Heart right ventricle (tissue), 16 donors: ENCODE data around the gene RNASET2. TPM values are rescaled to one million over a fixed set of nuclear protein-coding genes. Genes with fewer than 3 reads are reported as not detected.

Source experiments
- ATAC-seq, 8 donors: fragments of 200-7000 bp; cut with Tn5 transposase; one replicate each; pipeline ENCODE4 v1.9.1; 2020; ENCODE audit warnings: mild to moderate bottlenecking in 8 of 8, moderate library complexity in 8 of 8, moderate number of reproducible peaks in 1 of 8
- DNase-seq, 2 donors: peaks; one replicate each; pipeline ENCODE4 v3.0.0-alpha.2; 2020
- H3K27ac ChIP-seq, 10 donors: fragments of 200-600 bp; sonication (generic) in 2 of 10; one replicate each; pipeline versions ENCODE4 v1.5.0 to v1.8.0; 2020 to 2022; ENCODE audit warnings: mild to moderate bottlenecking in 3 of 10
- H3K27me3 ChIP-seq, 7 donors: fragments of 200-600 bp; one replicate each; pipeline ENCODE4 v1.8.0; 2021 to 2022; ENCODE audit warnings: mild to moderate bottlenecking in 2 of 7
- H3K36me3 ChIP-seq, 9 donors: fragments of 200-600 bp; sonication (generic) in 1 of 9; one replicate each; pipeline versions ENCODE4 v1.5.0 to v1.8.0; 2020 to 2022; ENCODE audit warnings: mild to moderate bottlenecking in 2 of 9
- H3K4me1 ChIP-seq, 9 donors: fragments of 200-600 bp; sonication (generic) in 1 of 9; one replicate each; pipeline versions ENCODE4 v1.5.0 to v1.8.0; 2020 to 2022; ENCODE audit warnings: mild to moderate bottlenecking in 4 of 9
- H3K4me3 ChIP-seq, 10 donors: fragments of 200-600 bp; sonication (generic) in 2 of 10; one replicate each; pipeline versions ENCODE4 v1.5.0 to v1.8.0; 2020 to 2022; ENCODE audit warnings: mild to moderate bottlenecking in 7 of 10, moderate library complexity in 2 of 10
- H3K9me3 ChIP-seq, 11 donors: fragments of 200-600 bp in 10 of 11; sonication (generic) in 2 of 11; one replicate each; pipeline versions ENCODE4 v1.5.0 to v1.8.0; 2013 to 2022; ENCODE audit warnings: mild to moderate bottlenecking in 2 of 11, control low read depth in 1 of 11, moderate library complexity in 1 of 11
- CTCF ChIP-seq, 9 donors: fragments of 200-600 bp; sonication (generic) in 2 of 9; IDR thresholded peaks; one replicate each; pipeline versions ENCODE4 v1.5.0 to v1.8.0; 2021 to 2022; ENCODE audit warnings: antibody characterized with exemption in 9 of 9, mild to moderate bottlenecking in 5 of 9, moderate library complexity in 1 of 9
- WGBS, 2 donors: extraction: QIAGEN DNeasy Blood & Tissue Kit; methylation state at CpG; one replicate each; pipeline ENCODE4 v1.1.7; 2013; ENCODE audit warnings: inconsistent platforms in 1 of 2; 5-methylcytosine and 5-hydroxymethylcytosine counted together
- intact Hi-C, 10 donors: fragments of 100-400 bp; cut with DNase I; formaldehyde crosslinking; loops; one replicate each; pipeline versions ENCODE4 v1.11.1 to v1.14.2; 2022
- polyA plus RNA-seq, 2 donors: library from polyadenylated mRNA; stranded (reverse); fragments of 200-250 nt; gene quantifications; one replicate each; pipeline ENCODE4 v1.2.3, GENCODE V29; 2013
- total RNA-seq, 10 donors: library from RNA; stranded (reverse); fragmentation: NEBNext Ultra II Directional in 3 of 10; extraction: Animal tissue kit (Norgen Biotek cat#: 25700) in 3 of 10; gene quantifications; one replicate each; pipeline versions ENCODE4 v1.2.1 to v1.2.4, GENCODE V29; 2021 to 2023
- donor health status: Arrhythmogenic right ventricular cardiomyopathy.
- donor health status: ischemic (EF 13 %, LVEDD 7.1; RV severe dilation, severe dysfunction).
- donor health status: healthy with polysubstance abuse.
- donor health status: DM: no; HTN: yes; CAD: no.
- donor health status: DM: no; HTN: no; CAD: no.
- donor health status: ischemic (EF 25% LVEDD 6.9; RV normal size, moderate dysfunction).
- donor health status: ischemic (EF 25% LVEDD 5.7; RV mildly dilated, moderate dysfunction).
- donor health status: healthy.
- donor health status: DM: yes; HTN: yes; CAD: no.
- donor health status: Ischemic cardiomyopathy.
- donor health status: ischemic (EF 35%, LVEDD 5.7; RV mildly dilated, moderate dysfunction).
- donor health status: nonischemic (EF 11% LVEDD 7.7; RV severe dilation, severe dysfunction).
- donor health status: DM: yes; HTN: yes; CAD: no.
- donor health status: PGD.
- donor health status: ischemic (EF 29% LVEDD 5.4; RV normal size, mild dysfunction).
- donor health status: nonischemic (EF 23%, LVEDD 6.1; RV moderate dilation, normal function).

The RNASET2 gene
- total and polyA plus RNA-seq, 12 donors: 7.1 to 44.3 (median 12.1) TPM

- H3K4me3 ChIP-seq: no peak overlapping the region
- H3K36me3 ChIP-seq: peaks cover 0 to 96% (median 3%) of the 10 kb centered on the region in 9 donors
- H3K9me3 ChIP-seq: no peaks in the 10 kb centered on the region
- no peaks in the 10 kb centered on the region for H3K27me3 ChIP-seq
- DNase-seq (no peak), ATAC-seq (no peak)
- intact Hi-C loops: no loop called here
- WGBS, 2 donors: 94 to 95% methylated on average over 8 of the region's 8 CpGs
- peaks cover 0 to 12% (median 5%) of the 10 kb centered on the region in 9 donors for H3K4me1 ChIP-seq
- no peak overlapping the region for H3K27ac ChIP-seq
- TF ChIP-seq CTCF (IDR thresholded peaks at IDR 0.05): no peak
These were observed 22.2 kb downstream of the RNASET2 start for GRCh38 chr6:166934174-166934573.

GRCh38 chr6:166933396-166933795 is 23.0 kb downstream of the RNASET2 start:
- TF ChIP-seq CTCF (IDR thresholded peaks at IDR 0.05): no peak
- H3K4me1 ChIP-seq: peaks cover 0 to 19% (median 9%) of the 10 kb centered on the region in 9 donors
- H3K27me3 ChIP-seq: no peaks in the 10 kb centered on the region
- DNase-seq (no peak), ATAC-seq (no peak)
- intact Hi-C loops: no loop called here
- H3K9me3 ChIP-seq: no peaks in the 10 kb centered on the region
- H3K4me3 ChIP-seq: no peak overlapping the region
- H3K36me3 ChIP-seq: peaks cover 0 to 96% (median 3%) of the 10 kb centered on the region in 9 donors
- no peak overlapping the region for H3K27ac ChIP-seq
- WGBS, 2 donors: 96 to 97% methylated on average over 6 of the region's 6 CpGs

GRCh38 chr6:166932616-166933015 is 23.7 kb downstream of the RNASET2 start:
- TF ChIP-seq CTCF (IDR thresholded peaks at IDR 0.05): no peak
- Histone ChIP-seq H3K27ac (no peak overlapping the region), H3K4me1 (peaks cover 0 to 25% (median 9%) of the 10 kb centered on the region in 9 donors), H3K9me3 (no peaks in the 10 kb centered on the region), H3K4me3 (no peak overlapping the region), H3K36me3 (peaks cover 0 to 96% (median 3%) of the 10 kb centered on the region in 9 donors), H3K27me3 (no peaks in the 10 kb centered on the region)
- DNase-seq: no peak
- 95 to 96% methylated on average over 10 of the region's 10 CpGs for WGBS, 2 donors
- ATAC-seq: no peak
- intact Hi-C loops: no loop called here

- H3K9me3 ChIP-seq: no peaks in the 10 kb centered on the region
- TF ChIP-seq CTCF (IDR thresholded peaks at IDR 0.05): no peak
- H3K4me1 ChIP-seq: peaks cover 0 to 30% (median 9%) of the 10 kb centered on the region in 9 donors
- ATAC-seq (no peak), DNase-seq (no peak)
- intact Hi-C loops: no loop called here
- no peak overlapping the region for H3K4me3 ChIP-seq
- 91 to 93% methylated on average over 6 of the region's 6 CpGs for WGBS, 2 donors
- no peak overlapping the region for H3K27ac ChIP-seq
- no peaks in the 10 kb centered on the region for H3K27me3 ChIP-seq
- peaks cover 0 to 91% (median 3%) of the 10 kb centered on the region in 9 donors for H3K36me3 ChIP-seq
These were observed 24.2 kb downstream of the RNASET2 start for GRCh38 chr6:166932116-166932515.
